Smooth muscle cell (in vitro differentiated cells): Measurements from ENCODE around the gene NEURL1. TPM values are rescaled to one million over a fixed set of nuclear protein-coding genes. Genes with fewer than 3 reads are reported as not detected.
"Not testable (repeated sequence)": the region's sequence is repeated elsewhere in the genome, so short reads cannot be mapped to it uniquely, and the experiment has no call there.

Experiments
- DNase-seq: peaks from one replicate; lab custom pipeline; 2025; ENCODE audit not compliant: unreplicated experiment; lab: John Stamatoyannopoulos, UW
- H2AFZ ChIP-seq: fragments of 200-600 bp; sonication (generic); 2 replicates; pipeline ENCODE4 v1.6.0; 2016; ENCODE audit warnings: antibody characterized with exemption, low read depth, mild to moderate bottlenecking
- H3F3A ChIP-seq: fragments of 200-600 bp; sonication (generic); 2 replicates; pipeline ENCODE4 v1.6.0; 2017; ENCODE audit warnings: antibody characterized with exemption, low read depth
- H3K27ac ChIP-seq: fragments of 200-600 bp; sonication (generic); 2 replicates; pipeline ENCODE4 v1.5.1; 2016; ENCODE audit warnings: low read depth, mild to moderate bottlenecking
- H3K27me3 ChIP-seq: fragments of 200-600 bp; sonication (generic); 2 replicates; pipeline ENCODE4 v1.6.1; 2016; ENCODE audit warnings: low read depth, mild to moderate bottlenecking
- H3K36me3 ChIP-seq: fragments of 200-600 bp; sonication (generic); 2 replicates; pipeline ENCODE4 v1.5.1; 2016; ENCODE audit warnings: low read depth
- H3K4me1 ChIP-seq: fragments of 200-600 bp; sonication (generic); 2 replicates; pipeline ENCODE4 v1.5.1; 2016; ENCODE audit warnings: low read depth
- H3K4me2 ChIP-seq: fragments of 200-600 bp; sonication (generic); 2 replicates; pipeline ENCODE4 v1.6.0; 2016; ENCODE audit warnings: mild to moderate bottlenecking
- H3K4me3 ChIP-seq: fragments of 200-600 bp; sonication (generic); 2 replicates; pipeline ENCODE4 v1.5.1; 2016; ENCODE audit warnings: mild to moderate bottlenecking
- H3K79me2 ChIP-seq: fragments of 200-600 bp; sonication (generic); 2 replicates; pipeline ENCODE4 v1.6.0; 2016; ENCODE audit warnings: low read depth, mild to moderate bottlenecking
- H3K9ac ChIP-seq: fragments of 200-600 bp; sonication (generic); 2 replicates; pipeline ENCODE4 v1.6.0; 2016; ENCODE audit warnings: low read depth
- H3K9me3 ChIP-seq: fragments of 200-600 bp; sonication (generic); replicated peaks from 2 replicates; pipeline ENCODE4 v1.5.1; 2016; ENCODE audit warnings: low read depth
- H4K20me1 ChIP-seq: fragments of 200-600 bp; sonication (generic); 2 replicates; pipeline ENCODE4 v1.6.0; 2016; ENCODE audit warnings: low read depth
- CTCF ChIP-seq: fragments of 200-600 bp; sonication (generic); IDR thresholded peaks from 2 replicates; pipeline ENCODE4 v1.5.1; 2017; ENCODE audit warnings: borderline replicate concordance, mild to moderate bottlenecking, antibody characterized with exemption; ENCODE audit not compliant: insufficient read depth, poor library complexity, severe bottlenecking
- WGBS: methylation state at CpG from one replicate; pipeline ENCODE4 v1.1.7; 2016; ENCODE audit warnings: low lambda C conversion rate; 5-methylcytosine and 5-hydroxymethylcytosine counted together
- polyA plus RNA-seq: library from polyadenylated mRNA; unstranded; fragments of >200 nt; fragmentation: Nextera tagmentation; extraction: Ambion mirVana; gene quantifications from 2 replicates; pipeline ENCODE4 v1.2.1, GENCODE V29; 2016
- total RNA-seq: library from RNA; depleted of rRNA; stranded (reverse); fragments of >200 nt; gene quantifications from 2 replicates; pipeline ENCODE4 v1.2.3, GENCODE V29; 2014

Gene NEURL1
- total and polyA plus RNA-seq, 2 experiments from 2014 or later = 0.04 to 0.91 TPM

GRCh38 chr10:103603382-103603781 is 109.9 kb downstream of the NEURL1 start:
- DNase-seq = no peak
- peaks cover 7% of the 10 kb centered on the region for H3F3A ChIP-seq
- H3K79me2 ChIP-seq = no peaks in the 10 kb centered on the region
- H3K27ac ChIP-seq = no peak overlapping the region
- no peak for TF ChIP-seq CTCF
- H3K4me3 ChIP-seq = no peak overlapping the region
- no peak overlapping the region for H3K4me2 ChIP-seq
- H3K4me1 ChIP-seq = no peaks in the 10 kb centered on the region
- 97% methylated on average over 23 of the region's 23 CpGs for WGBS
- H3K9ac ChIP-seq = no peak overlapping the region
- no peaks in the 10 kb centered on the region for H3K36me3 ChIP-seq
- no peaks in the 10 kb centered on the region for H3K9me3 ChIP-seq
- H3K27me3 ChIP-seq = no peaks in the 10 kb centered on the region
- H2AFZ ChIP-seq = no peak overlapping the region
- peaks cover 3% of the 10 kb centered on the region for H4K20me1 ChIP-seq

- Histone ChIP-seq H3K27ac (no peak overlapping the region), H3K9me3 (no peaks in the 10 kb centered on the region), H3K27me3 (no peaks in the 10 kb centered on the region), H3K9ac (no peak overlapping the region), H3K79me2 (no peaks in the 10 kb centered on the region), H3K4me1 (no peaks in the 10 kb centered on the region), H4K20me1 (no peaks in the 10 kb centered on the region), H3K4me2 (no peak overlapping the region), H3F3A (peaks cover 6% of the 10 kb centered on the region), H3K36me3 (no peaks in the 10 kb centered on the region), H3K4me3 (no peak overlapping the region), H2AFZ (no peak overlapping the region)
- TF ChIP-seq CTCF = peak; percentile 58
- 91% methylated on average over 12 of the region's 12 CpGs for WGBS
- DNase-seq = no peak
Measured at GRCh38 chr10:103605359-103606096, 112.0 kb downstream of the NEURL1 start.

- H3F3A ChIP-seq, H2AFZ ChIP-seq, H3K27me3 ChIP-seq, H4K20me1 ChIP-seq, H3K4me3 ChIP-seq, H3K79me2 ChIP-seq, H3K9ac ChIP-seq, DNase-seq, H3K9me3 ChIP-seq, H3K36me3 ChIP-seq, H3K27ac ChIP-seq, H3K4me2 ChIP-seq, H3K4me1 ChIP-seq: not testable (repeated sequence)
- WGBS = 100% methylated on average over 1 of the region's 1 CpG
Measured at GRCh38 chr10:103606097-103606438, 112.6 kb downstream of the NEURL1 start.

- not testable (repeated sequence) for H3K27me3 ChIP-seq, H3K4me3 ChIP-seq, H3K27ac ChIP-seq, H3K4me1 ChIP-seq, H3K36me3 ChIP-seq, DNase-seq, H3F3A ChIP-seq, H3K9ac ChIP-seq, H4K20me1 ChIP-seq, H3K4me2 ChIP-seq, H3K79me2 ChIP-seq, H2AFZ ChIP-seq, H3K9me3 ChIP-seq
- WGBS = 94% methylated on average over 24 of the region's 32 CpGs
Measured at GRCh38 chr10:103607051-103607450, 113.5 kb downstream of the NEURL1 start.

- not testable (repeated sequence) for H3K9ac ChIP-seq, H3K36me3 ChIP-seq
Measured at GRCh38 chr10:103608056-103608455, 114.6 kb downstream of the NEURL1 start.

More at GRCh38 chr10:103608056-103608455, 114.6 kb downstream of the NEURL1 start:
- H3K4me2 ChIP-seq, H2AFZ ChIP-seq, H3K79me2 ChIP-seq, H4K20me1 ChIP-seq, H3K27me3 ChIP-seq, H3K4me1 ChIP-seq, DNase-seq, H3K4me3 ChIP-seq, H3K9me3 ChIP-seq, H3K27ac ChIP-seq, H3F3A ChIP-seq: not testable (repeated sequence)
- over 99% methylated on average over 10 of the region's 11 CpGs for WGBS
